Colonic mucosa (tissue), 4 donors: ENCODE data around the gene SDK2. TPM values are rescaled to one million over a fixed set of nuclear protein-coding genes. Genes with fewer than 3 reads are reported as not detected.

Experiments used
- DNase-seq: peaks from one replicate; pipeline ENCODE4 v3.0.0-alpha.2; 2020
- H3K27ac ChIP-seq: fragments of 200-600 bp; one replicate; pipeline ENCODE4 v1.8.0; 2021
- H3K27me3 ChIP-seq: fragments of 200-600 bp; one replicate; pipeline ENCODE4 v1.8.0; 2021
- H3K36me3 ChIP-seq: fragments of 200-600 bp; one replicate; pipeline ENCODE4 v1.8.0; 2021
- H3K4me1 ChIP-seq: fragments of 200-600 bp; one replicate; pipeline ENCODE4 v1.8.0; 2021; ENCODE audit warnings: mild to moderate bottlenecking
- H3K4me3 ChIP-seq: fragments of 200-600 bp; one replicate; pipeline ENCODE4 v1.8.0; 2021
- H3K9ac ChIP-seq, 2 donors: one replicate each; pipeline ENCODE4 v1.7.0; 2013; ENCODE audit warnings: control low read depth in 2 of 2, low read depth in 2 of 2, low read length in 2 of 2
- H3K9me3 ChIP-seq: fragments of 200-600 bp; one replicate; pipeline ENCODE4 v1.8.0; 2021
- intact Hi-C: fragments of 100-400 bp; cut with DNase I; formaldehyde crosslinking; loops from one replicate; pipeline ENCODE4 v1.14.1; 2022
- total RNA-seq, 2 donors: library from RNA; stranded (reverse); fragmentation: NEBNext Ultra II Directional in 1 of 2; extraction: Animal tissue kit (Norgen Biotek cat#: 25700) in 1 of 2; gene quantifications; one replicate each; pipeline ENCODE4 v1.2.1, GENCODE V29; 2021
- TF ChIP-seq, protein P1 (sequence below): fragments of 200-600 bp; IDR thresholded peaks from one replicate; pipeline ENCODE4 v1.8.0; 2022; ENCODE audit warnings: antibody characterized with exemption, mild to moderate bottlenecking
- donor health status: healthy.
- donor health status: DM: no; HTN: no; CAD: no.
- donor health status: DM: no; HTN: no; CAD: no.

The SDK2 gene
- total RNA-seq, 2 donors from 2014 or later: 0.94 to 1.2 TPM

GRCh38 chr17:73586921-73587602 lies 57.2 kb downstream of the SDK2 start:
- Histone ChIP-seq H3K27ac (no peak overlapping the region), H3K36me3 (no peaks in the 10 kb centered on the region), H3K4me3 (no peak overlapping the region), H3K9ac (no peak overlapping the region), H3K4me1 (no peaks in the 10 kb centered on the region), H3K9me3 (no peaks in the 10 kb centered on the region), H3K27me3 (no peaks in the 10 kb centered on the region)
- intact Hi-C loops: no loop called here
- TF ChIP-seq, protein P1, sequence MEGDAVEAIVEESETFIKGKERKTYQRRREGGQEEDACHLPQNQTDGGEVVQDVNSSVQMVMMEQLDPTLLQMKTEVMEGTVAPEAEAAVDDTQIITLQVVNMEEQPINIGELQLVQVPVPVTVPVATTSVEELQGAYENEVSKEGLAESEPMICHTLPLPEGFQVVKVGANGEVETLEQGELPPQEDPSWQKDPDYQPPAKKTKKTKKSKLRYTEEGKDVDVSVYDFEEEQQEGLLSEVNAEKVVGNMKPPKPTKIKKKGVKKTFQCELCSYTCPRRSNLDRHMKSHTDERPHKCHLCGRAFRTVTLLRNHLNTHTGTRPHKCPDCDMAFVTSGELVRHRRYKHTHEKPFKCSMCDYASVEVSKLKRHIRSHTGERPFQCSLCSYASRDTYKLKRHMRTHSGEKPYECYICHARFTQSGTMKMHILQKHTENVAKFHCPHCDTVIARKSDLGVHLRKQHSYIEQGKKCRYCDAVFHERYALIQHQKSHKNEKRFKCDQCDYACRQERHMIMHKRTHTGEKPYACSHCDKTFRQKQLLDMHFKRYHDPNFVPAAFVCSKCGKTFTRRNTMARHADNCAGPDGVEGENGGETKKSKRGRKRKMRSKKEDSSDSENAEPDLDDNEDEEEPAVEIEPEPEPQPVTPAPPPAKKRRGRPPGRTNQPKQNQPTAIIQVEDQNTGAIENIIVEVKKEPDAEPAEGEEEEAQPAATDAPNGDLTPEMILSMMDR: no peak
- DNase-seq: peak; percentile 28

GRCh38 chr17:73586275-73586832 lies 57.9 kb downstream of the SDK2 start:
- TF ChIP-seq, protein P1: no peak
- H3K9ac ChIP-seq: no peak overlapping the region
- H3K27ac ChIP-seq: no peak overlapping the region
- H3K36me3 ChIP-seq: no peaks in the 10 kb centered on the region
- H3K4me1 ChIP-seq: no peaks in the 10 kb centered on the region
- H3K9me3 ChIP-seq: no peaks in the 10 kb centered on the region
- no peaks in the 10 kb centered on the region for H3K27me3 ChIP-seq
- DNase-seq: no peak
- H3K4me3 ChIP-seq: no peak overlapping the region
- intact Hi-C loops: no loop called here

- Histone ChIP-seq H3K9ac (no peak overlapping the region), H3K9me3 (no peaks in the 10 kb centered on the region), H3K27me3 (no peaks in the 10 kb centered on the region), H3K27ac (no peak overlapping the region), H3K36me3 (no peaks in the 10 kb centered on the region), H3K4me1 (no peaks in the 10 kb centered on the region), H3K4me3 (no peak overlapping the region)
- intact Hi-C loops: no loop called here
- no peak for DNase-seq
- TF ChIP-seq, protein P1: no peak
Measured at GRCh38 chr17:73585583-73585982, 58.7 kb downstream of the SDK2 start.

- TF ChIP-seq, protein P1: no peak
Measured at GRCh38 chr17:73584987-73585386, 59.3 kb downstream of the SDK2 start.

DNA sequence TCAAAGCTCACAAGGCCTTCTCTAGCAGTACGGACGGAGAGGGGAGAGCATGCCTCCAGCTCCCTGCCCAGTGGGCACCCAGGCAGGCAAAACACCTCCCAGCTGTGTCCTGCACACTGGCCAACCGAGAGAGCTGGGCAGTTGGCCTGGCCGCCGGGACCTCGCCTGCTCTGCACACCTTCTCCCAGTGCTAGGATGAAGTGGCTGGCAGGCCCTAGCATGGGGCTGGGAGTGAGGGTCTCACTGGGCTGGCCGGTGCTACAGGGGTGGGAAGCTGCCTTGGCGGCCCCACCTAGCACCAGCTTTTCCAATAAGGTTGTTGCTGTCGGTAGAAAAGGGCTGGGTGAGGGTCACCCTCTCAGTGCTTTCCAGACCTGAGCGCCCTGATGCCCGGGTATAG lies 60.2 kb downstream of the SDK2 start:
- H3K4me1 ChIP-seq: no peaks in the 10 kb centered on the region
- no peak overlapping the region for H3K9ac ChIP-seq
- TF ChIP-seq, protein P1: no peak
- H3K36me3 ChIP-seq: no peaks in the 10 kb centered on the region
- H3K27ac ChIP-seq: no peak overlapping the region
- H3K27me3 ChIP-seq: no peaks in the 10 kb centered on the region
- intact Hi-C loops: no loop called here
- no peak for DNase-seq
- no peak overlapping the region for H3K4me3 ChIP-seq
- H3K9me3 ChIP-seq: no peaks in the 10 kb centered on the region

More at GRCh38 chr17:73584987-73585386, 59.3 kb downstream of the SDK2 start:
- Histone ChIP-seq H3K9ac (no peak overlapping the region), H3K4me3 (no peak overlapping the region), H3K4me1 (no peaks in the 10 kb centered on the region), H3K9me3 (no peaks in the 10 kb centered on the region), H3K27me3 (no peaks in the 10 kb centered on the region), H3K27ac (no peak overlapping the region), H3K36me3 (no peaks in the 10 kb centered on the region)
- intact Hi-C loops: no loop called here
- no peak for DNase-seq
